K562 (cell line): ENCODE data around the gene ZBTB48. TPM values are rescaled to one million over a fixed set of nuclear protein-coding genes. Genes with fewer than 3 reads are reported as not detected.

Source experiments
- ARID1B ChIP-seq: fragments of 450-650 bp; IDR thresholded peaks from 2 replicates; pipeline ENCODE4 v1.6.1; 2016; ENCODE audit warnings: antibody characterized with exemption, mild to moderate bottlenecking, inconsistent platforms
- CCNT2 ChIP-seq: IDR thresholded peaks from 2 replicates; pipeline ENCODE4 v1.6.1; 2011; ENCODE audit warnings: borderline replicate concordance, low read depth, mild to moderate bottlenecking, moderate library complexity, mixed read lengths, low read length; ENCODE audit not compliant: insufficient read length; ENCODE audit errors: extremely low read depth
- CREB1 ChIP-seq, 2 experiments: sonication (generic) in 1 of 2; formaldehyde crosslinking in 1 of 2; IDR thresholded peaks; 2 replicates each; pipeline versions ENCODE4 v1.6.1 to v1.8.0; 2012 to 2022; ENCODE audit warnings: inconsistent platforms in 1 of 2, mild to moderate bottlenecking in 1 of 2, missing genetic modification reagents in 1 of 2, moderate library complexity in 1 of 2
- JUNB ChIP-seq: fragments of 450-650 bp; formaldehyde crosslinking; conservative IDR thresholded peaks from 2 replicates; pipeline ENCODE4 v1.4.0; 2020; ENCODE audit warnings: mild to moderate bottlenecking
- MTA3 ChIP-seq: fragments of 450-650 bp; formaldehyde crosslinking; IDR thresholded peaks from 2 replicates; pipeline ENCODE4 v1.6.1; 2017; ENCODE audit warnings: mild to moderate bottlenecking, borderline replicate concordance
- MYC ChIP-seq, 2 experiments: fragments of 250-450 bp in 1 of 2; sonication (Bioruptor Pico) in 1 of 2; IDR thresholded peaks; 2 replicates each; pipeline versions ENCODE4 v1.5.1 to v1.6.1; 2012 to 2021; ENCODE audit warnings: low read depth in 2 of 2, borderline replicate concordance in 1 of 2, improper control_type of control experiment in 1 of 2, low read length in 1 of 2, mild to moderate bottlenecking in 1 of 2, moderate library complexity in 1 of 2
- RAD21 ChIP-seq, 2 experiments: fragments of 250-450 bp in 1 of 2; fragments of 450-650 bp in 1 of 2; sonication (Bioruptor Pico) in 1 of 2; formaldehyde crosslinking in 1 of 2; IDR thresholded peaks in 1 of 2; conservative IDR thresholded peaks in 1 of 2; 2 replicates each; pipeline versions ENCODE4 v1.4.0 to v1.8.0; 2020 to 2022; ENCODE audit warnings: mild to moderate bottlenecking in 2 of 2, moderate library complexity in 1 of 2
- TSC22D4 ChIP-seq: fragments of 450-650 bp; IDR thresholded peaks from 2 replicates; pipeline ENCODE4 v1.6.1; 2016; ENCODE audit warnings: missing genetic modification characterization, missing biosample characterization, control low read depth
- YBX1 ChIP-seq: fragments of 450-650 bp; IDR thresholded peaks from 2 replicates; pipeline ENCODE4 v1.7.1; 2016; ENCODE audit warnings: mild to moderate bottlenecking
- ZC3H11A ChIP-seq: IDR thresholded peaks from 2 replicates; pipeline ENCODE4 v1.6.1; 2012; ENCODE audit warnings: low read depth, low read length, improper control_type of control experiment
- ZNF124 ChIP-seq: sonication (generic); formaldehyde crosslinking; IDR thresholded peaks from 2 replicates; pipeline ENCODE4 v1.8.1; 2022; ENCODE audit warnings: missing genetic modification reagents
- polyA plus RNA-seq, 8 experiments: library from polyadenylated mRNA; depleted of rRNA in 4 of 8; stranded (reverse) in 5 of 8; unstranded in 3 of 8; fragments of >200 nt; fragmentation: Nextera tagmentation in 2 of 8; fragmentation: Illumina TruSeq in 1 of 8; extraction: Ambion mirVana in 2 of 8; extraction: Trizol in 1 of 8; gene quantifications; 2 replicates each; pipeline versions ENCODE4 v1.2.1 to v1.2.3, GENCODE V29; 2011 to 2014; ENCODE audit warnings: inconsistent platforms in 1 of 8, missing spikeins in 1 of 8
- total RNA-seq, 7 experiments: library from RNA; depleted of rRNA in 6 of 7; stranded (reverse); fragments of >200 nt in 6 of 7; fragmentation: Illumina TruSeq in 2 of 7; extraction: Trizol in 2 of 7; gene quantifications; 2 replicates each; pipeline versions ENCODE4 v1.2.1 to v1.2.3, GENCODE V29; 2011 to 2021; ENCODE audit warnings: low replicate concordance in 1 of 7
- TF ChIP-seq, protein P1 (sequence below): sonication (generic); formaldehyde crosslinking; IDR thresholded peaks from 2 replicates; pipeline ENCODE4 v1.9.0; 2022; ENCODE audit warnings: mild to moderate bottlenecking, missing genetic modification reagents
- TF ChIP-seq, protein P2 (sequence below): sonication (generic); formaldehyde crosslinking; IDR thresholded peaks from 2 replicates; pipeline ENCODE4 v1.8.0; 2022; ENCODE audit warnings: mild to moderate bottlenecking, missing genetic modification reagents
- TF ChIP-seq, protein P3 (sequence below), 3 experiments: IDR thresholded peaks in 2 of 3; conservative IDR thresholded peaks in 1 of 3; 2 replicates each; pipeline ENCODE4 v1.5.1; 2011 to 2012; ENCODE audit warnings: low read length in 3 of 3, mild to moderate bottlenecking in 3 of 3, control low read depth in 2 of 3, improper control_type of control experiment in 1 of 3, inconsistent platforms in 1 of 3, low read depth in 1 of 3, mixed read lengths in 1 of 3, moderate library complexity in 1 of 3; ENCODE audit not compliant: insufficient read depth in 2 of 3
- TF ChIP-seq, protein P4 (sequence below): sonication (generic); formaldehyde crosslinking; IDR thresholded peaks from 2 replicates; pipeline ENCODE4 v1.8.0; 2022; ENCODE audit warnings: missing genetic modification reagents, mild to moderate bottlenecking, moderate library complexity, borderline replicate concordance
- TF ChIP-seq, protein P5 (sequence below): sonication (generic); formaldehyde crosslinking; IDR thresholded peaks from 2 replicates; pipeline ENCODE4 v1.8.1; 2023; ENCODE audit warnings: mild to moderate bottlenecking, missing genetic modification reagents
- TF ChIP-seq, protein P6 (sequence below): sonication (generic); formaldehyde crosslinking; IDR thresholded peaks from 2 replicates; pipeline ENCODE4 v1.8.1; 2023; ENCODE audit warnings: mild to moderate bottlenecking, missing genetic modification reagents, moderate library complexity

The ZBTB48 gene
- total and polyA plus RNA-seq, 9 of the 15 experiments (the other 6 are each of a cell fraction or from before 2014, with no cell fraction given): 1.9 to 66.9 (median 29.5) TPM

DNA sequence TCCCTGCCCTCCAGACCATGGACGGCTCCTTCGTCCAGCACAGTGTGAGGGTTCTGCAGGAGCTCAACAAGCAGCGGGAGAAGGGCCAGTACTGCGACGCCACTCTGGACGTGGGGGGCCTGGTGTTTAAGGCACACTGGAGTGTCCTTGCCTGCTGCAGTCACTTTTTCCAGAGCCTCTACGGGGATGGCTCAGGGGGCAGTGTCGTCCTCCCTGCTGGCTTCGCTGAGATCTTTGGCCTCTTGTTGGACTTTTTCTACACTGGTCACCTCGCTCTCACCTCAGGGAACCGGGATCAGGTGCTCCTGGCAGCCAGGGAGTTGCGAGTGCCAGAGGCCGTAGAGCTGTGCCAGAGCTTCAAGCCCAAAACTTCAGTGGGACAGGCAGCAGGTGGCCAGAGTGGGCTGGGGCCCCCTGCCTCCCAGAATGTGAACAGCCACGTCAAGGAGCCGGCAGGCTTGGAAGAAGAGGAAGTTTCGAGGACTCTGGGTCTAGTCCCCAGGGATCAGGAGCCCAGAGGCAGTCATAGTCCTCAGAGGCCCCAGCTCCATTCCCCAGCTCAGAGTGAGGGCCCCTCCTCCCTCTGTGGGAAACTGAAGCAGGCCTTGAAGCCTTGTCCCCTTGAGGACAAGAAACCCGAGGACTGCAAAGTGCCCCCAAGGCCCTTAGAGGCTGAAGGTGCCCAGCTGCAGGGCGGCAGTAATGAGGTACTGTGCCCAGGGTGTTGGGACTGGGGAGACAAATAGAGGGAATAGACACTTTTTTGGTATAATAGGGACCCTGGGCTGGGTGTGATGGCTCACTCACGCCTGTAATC lies 1.0 kb downstream of the ZBTB48 start (continued):
- TF ChIP-seq JUNB (CRISPR knock-in tag) (no peak), CCNT2 (no peak), TSC22D4 (tag) (no peak), MYC (IDR thresholded peaks at IDR 0.05; ENCODE audit: low read depth, low read length) (peak; percentile 52; the same call in 1 of the 2 replicates), MYC (CRISPR knock-in tag; IDR thresholded peaks at IDR 0.05; ENCODE audit: borderline replicate concordance, low read depth) (no peak), ZC3H11A (0 out of 2 replicates have a peak, but pooled peaks have one; percentile 42), CREB1 (IDR thresholded peaks at IDR 0.05) (no peak), CREB1 (CRISPR knock-in tag; IDR thresholded peaks at IDR 0.05) (peak; percentile 68), MTA3 (0 out of 2 replicates have a peak, but pooled peaks have one; percentile 22), YBX1 (no peak), RAD21 (CRISPR knock-in tag; conservative IDR thresholded peaks at IDR 0.05 in 1 of 2, IDR thresholded peaks at IDR 0.05 in 1 of 2) (peak in 1 of 2 experiments; percentile 47; a peak in 2 of 4 replicates), ZNF124 (no peak), ARID1B (no peak)
- TF ChIP-seq, protein P1, sequence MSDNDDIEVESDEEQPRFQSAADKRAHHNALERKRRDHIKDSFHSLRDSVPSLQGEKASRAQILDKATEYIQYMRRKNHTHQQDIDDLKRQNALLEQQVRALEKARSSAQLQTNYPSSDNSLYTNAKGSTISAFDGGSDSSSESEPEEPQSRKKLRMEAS: peak; percentile 52; the same call in 1 of the 2 replicates
- TF ChIP-seq, protein P2, sequence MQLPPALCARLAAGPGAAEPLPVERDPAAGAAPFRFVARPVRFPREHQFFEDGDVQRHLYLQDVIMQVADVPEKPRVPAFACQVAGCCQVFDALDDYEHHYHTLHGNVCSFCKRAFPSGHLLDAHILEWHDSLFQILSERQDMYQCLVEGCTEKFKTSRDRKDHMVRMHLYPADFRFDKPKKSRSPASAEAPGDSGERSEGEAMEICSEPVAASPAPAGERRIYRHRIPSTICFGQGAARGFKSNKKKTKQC (CRISPR knock-in tag): peak; percentile 76
- TF ChIP-seq, protein P3, sequence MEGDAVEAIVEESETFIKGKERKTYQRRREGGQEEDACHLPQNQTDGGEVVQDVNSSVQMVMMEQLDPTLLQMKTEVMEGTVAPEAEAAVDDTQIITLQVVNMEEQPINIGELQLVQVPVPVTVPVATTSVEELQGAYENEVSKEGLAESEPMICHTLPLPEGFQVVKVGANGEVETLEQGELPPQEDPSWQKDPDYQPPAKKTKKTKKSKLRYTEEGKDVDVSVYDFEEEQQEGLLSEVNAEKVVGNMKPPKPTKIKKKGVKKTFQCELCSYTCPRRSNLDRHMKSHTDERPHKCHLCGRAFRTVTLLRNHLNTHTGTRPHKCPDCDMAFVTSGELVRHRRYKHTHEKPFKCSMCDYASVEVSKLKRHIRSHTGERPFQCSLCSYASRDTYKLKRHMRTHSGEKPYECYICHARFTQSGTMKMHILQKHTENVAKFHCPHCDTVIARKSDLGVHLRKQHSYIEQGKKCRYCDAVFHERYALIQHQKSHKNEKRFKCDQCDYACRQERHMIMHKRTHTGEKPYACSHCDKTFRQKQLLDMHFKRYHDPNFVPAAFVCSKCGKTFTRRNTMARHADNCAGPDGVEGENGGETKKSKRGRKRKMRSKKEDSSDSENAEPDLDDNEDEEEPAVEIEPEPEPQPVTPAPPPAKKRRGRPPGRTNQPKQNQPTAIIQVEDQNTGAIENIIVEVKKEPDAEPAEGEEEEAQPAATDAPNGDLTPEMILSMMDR (IDR thresholded peaks at IDR 0.05 in 2 of 3, conservative IDR thresholded peaks at IDR 0.05 in 1 of 3; ENCODE audit: insufficient read depth in 2 of 3, low read depth in 1 of 3, low read length in 3 of 3): peak; percentile 59 to 69 (median 67)
- TF ChIP-seq, protein P4, sequence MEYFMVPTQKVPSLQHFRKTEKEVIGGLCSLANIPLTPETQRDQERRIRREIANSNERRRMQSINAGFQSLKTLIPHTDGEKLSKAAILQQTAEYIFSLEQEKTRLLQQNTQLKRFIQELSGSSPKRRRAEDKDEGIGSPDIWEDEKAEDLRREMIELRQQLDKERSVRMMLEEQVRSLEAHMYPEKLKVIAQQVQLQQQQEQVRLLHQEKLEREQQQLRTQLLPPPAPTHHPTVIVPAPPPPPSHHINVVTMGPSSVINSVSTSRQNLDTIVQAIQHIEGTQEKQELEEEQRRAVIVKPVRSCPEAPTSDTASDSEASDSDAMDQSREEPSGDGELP (CRISPR knock-in tag): peak; percentile 50; the same call in 1 of the 2 replicates
- TF ChIP-seq, protein P5, sequence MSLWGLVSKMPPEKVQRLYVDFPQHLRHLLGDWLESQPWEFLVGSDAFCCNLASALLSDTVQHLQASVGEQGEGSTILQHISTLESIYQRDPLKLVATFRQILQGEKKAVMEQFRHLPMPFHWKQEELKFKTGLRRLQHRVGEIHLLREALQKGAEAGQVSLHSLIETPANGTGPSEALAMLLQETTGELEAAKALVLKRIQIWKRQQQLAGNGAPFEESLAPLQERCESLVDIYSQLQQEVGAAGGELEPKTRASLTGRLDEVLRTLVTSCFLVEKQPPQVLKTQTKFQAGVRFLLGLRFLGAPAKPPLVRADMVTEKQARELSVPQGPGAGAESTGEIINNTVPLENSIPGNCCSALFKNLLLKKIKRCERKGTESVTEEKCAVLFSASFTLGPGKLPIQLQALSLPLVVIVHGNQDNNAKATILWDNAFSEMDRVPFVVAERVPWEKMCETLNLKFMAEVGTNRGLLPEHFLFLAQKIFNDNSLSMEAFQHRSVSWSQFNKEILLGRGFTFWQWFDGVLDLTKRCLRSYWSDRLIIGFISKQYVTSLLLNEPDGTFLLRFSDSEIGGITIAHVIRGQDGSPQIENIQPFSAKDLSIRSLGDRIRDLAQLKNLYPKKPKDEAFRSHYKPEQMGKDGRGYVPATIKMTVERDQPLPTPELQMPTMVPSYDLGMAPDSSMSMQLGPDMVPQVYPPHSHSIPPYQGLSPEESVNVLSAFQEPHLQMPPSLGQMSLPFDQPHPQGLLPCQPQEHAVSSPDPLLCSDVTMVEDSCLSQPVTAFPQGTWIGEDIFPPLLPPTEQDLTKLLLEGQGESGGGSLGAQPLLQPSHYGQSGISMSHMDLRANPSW (CRISPR knock-in tag): no peak
- TF ChIP-seq, protein P6, sequence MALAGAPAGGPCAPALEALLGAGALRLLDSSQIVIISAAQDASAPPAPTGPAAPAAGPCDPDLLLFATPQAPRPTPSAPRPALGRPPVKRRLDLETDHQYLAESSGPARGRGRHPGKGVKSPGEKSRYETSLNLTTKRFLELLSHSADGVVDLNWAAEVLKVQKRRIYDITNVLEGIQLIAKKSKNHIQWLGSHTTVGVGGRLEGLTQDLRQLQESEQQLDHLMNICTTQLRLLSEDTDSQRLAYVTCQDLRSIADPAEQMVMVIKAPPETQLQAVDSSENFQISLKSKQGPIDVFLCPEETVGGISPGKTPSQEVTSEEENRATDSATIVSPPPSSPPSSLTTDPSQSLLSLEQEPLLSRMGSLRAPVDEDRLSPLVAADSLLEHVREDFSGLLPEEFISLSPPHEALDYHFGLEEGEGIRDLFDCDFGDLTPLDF: 0 out of 2 replicates have a peak, but pooled peaks have one; percentile 38
